Mammary epithelial cell (primary cell): ENCODE results near the gene DTYMK.

Experiments
- CTCF ChIP-seq, 2 donors: IDR thresholded peaks in 1 of 2; conservative IDR thresholded peaks in 1 of 2; 2 replicates each; pipeline ENCODE4 v1.5.1; 2011 to 2012; ENCODE audit warnings: inconsistent platforms in 2 of 2, low read length in 2 of 2, mild to moderate bottlenecking in 2 of 2, control low read depth in 1 of 2, low read depth in 1 of 2; ENCODE audit not compliant: insufficient read depth in 1 of 2; ENCODE audit errors: extremely low read depth in 1 of 2
- EZH2 ChIP-seq: IDR thresholded peaks from 2 replicates; pipeline ENCODE4 v1.6.1; 2012; ENCODE audit warnings: low read length, inconsistent platforms, borderline replicate concordance

- no peak for TF ChIP-seq CTCF (conservative IDR thresholded peaks at IDR 0.05 in 1 of 2, IDR thresholded peaks at IDR 0.05 in 1 of 2; ENCODE audit: extremely low read depth in 1 of 2, insufficient read depth in 1 of 2, low read depth in 1 of 2, low read length in 2 of 2)
- TF ChIP-seq EZH2 = no peak
These were observed 34.5 kb downstream of the DTYMK start for GRCh38 chr2:241652142-241652541.
